ENCODE results near the gene FAM118A.

DNA sequence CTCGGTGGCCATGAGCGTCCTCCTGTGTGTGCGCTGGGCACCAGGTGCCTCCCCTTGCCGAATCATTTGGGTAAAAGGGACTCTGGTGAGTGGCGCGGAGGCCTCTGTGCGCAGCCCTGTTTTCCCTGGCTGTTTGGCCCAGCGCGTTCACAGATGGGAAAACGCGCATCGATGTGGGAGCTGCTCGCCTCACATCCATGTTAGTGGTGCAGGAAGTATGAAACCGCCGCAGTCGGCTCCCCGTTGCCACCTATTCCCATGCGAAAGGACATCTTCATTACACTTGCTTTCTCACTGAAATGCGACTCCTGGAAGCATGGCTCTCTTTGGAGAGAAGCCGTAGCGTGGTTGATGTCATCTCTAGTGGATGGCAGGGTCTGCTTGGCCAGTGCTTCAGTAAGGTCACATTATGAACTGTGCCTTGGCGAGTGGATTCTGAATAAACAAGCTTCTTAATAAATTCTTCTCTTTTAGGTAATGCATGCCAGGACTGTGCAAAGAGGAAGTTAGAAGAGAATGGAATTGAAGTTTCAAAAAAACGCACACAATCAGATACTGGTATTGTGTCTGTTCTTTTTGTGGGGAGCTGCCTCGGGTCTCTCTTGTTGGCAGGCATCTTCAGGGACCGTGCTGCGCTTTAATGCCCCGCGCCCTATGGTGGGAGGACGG, 26.3 kb downstream of the FAM118A start:
- no peak for TF ChIP-seq POLR2A (IDR thresholded peaks at IDR 0.05)
- TF ChIP-seq, protein P1, sequence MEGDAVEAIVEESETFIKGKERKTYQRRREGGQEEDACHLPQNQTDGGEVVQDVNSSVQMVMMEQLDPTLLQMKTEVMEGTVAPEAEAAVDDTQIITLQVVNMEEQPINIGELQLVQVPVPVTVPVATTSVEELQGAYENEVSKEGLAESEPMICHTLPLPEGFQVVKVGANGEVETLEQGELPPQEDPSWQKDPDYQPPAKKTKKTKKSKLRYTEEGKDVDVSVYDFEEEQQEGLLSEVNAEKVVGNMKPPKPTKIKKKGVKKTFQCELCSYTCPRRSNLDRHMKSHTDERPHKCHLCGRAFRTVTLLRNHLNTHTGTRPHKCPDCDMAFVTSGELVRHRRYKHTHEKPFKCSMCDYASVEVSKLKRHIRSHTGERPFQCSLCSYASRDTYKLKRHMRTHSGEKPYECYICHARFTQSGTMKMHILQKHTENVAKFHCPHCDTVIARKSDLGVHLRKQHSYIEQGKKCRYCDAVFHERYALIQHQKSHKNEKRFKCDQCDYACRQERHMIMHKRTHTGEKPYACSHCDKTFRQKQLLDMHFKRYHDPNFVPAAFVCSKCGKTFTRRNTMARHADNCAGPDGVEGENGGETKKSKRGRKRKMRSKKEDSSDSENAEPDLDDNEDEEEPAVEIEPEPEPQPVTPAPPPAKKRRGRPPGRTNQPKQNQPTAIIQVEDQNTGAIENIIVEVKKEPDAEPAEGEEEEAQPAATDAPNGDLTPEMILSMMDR (IDR thresholded peaks at IDR 0.05) = no peak

All from right lobe of liver (tissue), 4 donors.